H1 (cell line): ENCODE results near the gene EEF2K. TPM values are rescaled to one million over a fixed set of nuclear protein-coding genes. Genes with fewer than 3 reads are reported as not detected.

ENCODE experiments used
- ASH2L ChIP-seq: fragments of 200-600, 300-600 bp; sonication (generic); IDR thresholded peaks from one replicate; pipeline ENCODE4 v1.7.1; 2017; ENCODE audit warnings: low read length
- CHD1 ChIP-seq: IDR thresholded peaks from 2 replicates; pipeline ENCODE4 v1.6.1; 2012; ENCODE audit warnings: low read depth, low read length, improper control_type of control experiment
- TAF7 ChIP-seq: optimal IDR thresholded peaks from 2 replicates; pipeline ENCODE3; 2011; ENCODE audit warnings: low read depth, mild to moderate bottlenecking, inconsistent platforms, low read length, moderate library complexity, borderline replicate concordance
- TCF12 ChIP-seq: IDR thresholded peaks from 2 replicates; pipeline ENCODE4 v1.6.1; 2011; ENCODE audit warnings: low read depth, mild to moderate bottlenecking, low read length
- polyA plus RNA-seq, 7 experiments: library from polyadenylated mRNA; depleted of rRNA in 3 of 7; stranded (reverse) in 5 of 7; unstranded in 2 of 7; fragments of >200 nt in 5 of 7; fragments of 200-250 nt in 2 of 7; gene quantifications; 1 replicate in 5 of 7; 2 replicates in 1 of 7; 4 replicates in 1 of 7; pipeline versions ENCODE4 v1.2.1 to v1.2.3, GENCODE V29; 2011 to 2013; ENCODE audit warnings: missing spikeins in 2 of 7, mixed read lengths in 2 of 7
- total RNA-seq: library from RNA; stranded (reverse); fragmentation: NEBNext Ultra II Directional; extraction: Animal tissue kit (Norgen Biotek cat#: 25700); gene quantifications from 2 replicates; pipeline ENCODE4 v1.2.1, GENCODE V29; 2021
- TF ChIP-seq, protein P1 (sequence below): fragments of 300-600 bp; sonication (generic); IDR thresholded peaks from 2 replicates; pipeline ENCODE4 v1.7.1; 2012; ENCODE audit warnings: low read length, moderate library complexity, mild to moderate bottlenecking, inconsistent platforms; ENCODE audit not compliant: insufficient replicate concordance

Gene EEF2K
- total and polyA plus RNA-seq, 2 of the 8 experiments (the other 6 are each of a cell fraction or from before 2014, with no cell fraction given) = 14.9 to 30.2 TPM

DNA sequence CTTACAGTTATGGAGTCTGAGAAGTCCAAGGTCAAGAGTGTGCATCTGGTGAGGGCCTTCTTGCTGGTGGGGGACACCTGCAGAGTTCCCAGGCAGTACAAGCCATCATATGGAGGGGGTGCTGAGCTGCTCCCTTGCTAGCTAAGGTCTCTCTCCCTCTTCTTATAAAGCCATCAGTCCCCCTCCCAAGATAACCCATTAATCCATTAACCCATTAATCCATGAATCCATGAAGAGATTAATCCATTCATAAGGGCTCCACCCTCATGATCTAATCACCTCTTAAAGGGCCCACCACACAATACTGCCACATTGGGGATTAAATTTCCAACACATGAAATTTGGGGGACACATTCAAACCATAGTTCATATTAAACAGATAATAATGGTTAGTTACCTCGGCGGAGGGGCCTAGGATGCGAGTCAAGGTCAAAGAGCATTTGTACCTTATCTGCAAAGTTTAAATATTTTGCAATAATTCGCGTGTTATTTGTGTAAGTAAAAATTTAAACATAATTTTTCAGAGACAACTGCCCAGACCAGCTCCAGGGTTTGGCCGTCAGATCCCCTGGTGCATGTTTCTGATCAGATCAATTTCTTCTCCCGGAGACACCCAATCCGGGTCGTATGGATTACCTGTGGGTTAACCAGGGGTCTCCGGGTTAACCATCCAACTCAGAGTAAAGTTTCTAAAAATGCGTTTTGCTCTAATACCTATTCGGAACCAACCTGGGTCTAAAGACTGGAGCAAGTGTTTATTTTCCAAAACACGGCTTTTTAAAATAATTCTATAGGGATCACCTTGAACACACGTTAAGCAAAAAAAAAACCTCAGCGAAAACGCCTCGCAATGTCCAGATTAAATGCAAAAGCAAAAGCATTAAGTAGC is 90.4 kb downstream of the EEF2K start (continued):
- TF ChIP-seq, protein P1, sequence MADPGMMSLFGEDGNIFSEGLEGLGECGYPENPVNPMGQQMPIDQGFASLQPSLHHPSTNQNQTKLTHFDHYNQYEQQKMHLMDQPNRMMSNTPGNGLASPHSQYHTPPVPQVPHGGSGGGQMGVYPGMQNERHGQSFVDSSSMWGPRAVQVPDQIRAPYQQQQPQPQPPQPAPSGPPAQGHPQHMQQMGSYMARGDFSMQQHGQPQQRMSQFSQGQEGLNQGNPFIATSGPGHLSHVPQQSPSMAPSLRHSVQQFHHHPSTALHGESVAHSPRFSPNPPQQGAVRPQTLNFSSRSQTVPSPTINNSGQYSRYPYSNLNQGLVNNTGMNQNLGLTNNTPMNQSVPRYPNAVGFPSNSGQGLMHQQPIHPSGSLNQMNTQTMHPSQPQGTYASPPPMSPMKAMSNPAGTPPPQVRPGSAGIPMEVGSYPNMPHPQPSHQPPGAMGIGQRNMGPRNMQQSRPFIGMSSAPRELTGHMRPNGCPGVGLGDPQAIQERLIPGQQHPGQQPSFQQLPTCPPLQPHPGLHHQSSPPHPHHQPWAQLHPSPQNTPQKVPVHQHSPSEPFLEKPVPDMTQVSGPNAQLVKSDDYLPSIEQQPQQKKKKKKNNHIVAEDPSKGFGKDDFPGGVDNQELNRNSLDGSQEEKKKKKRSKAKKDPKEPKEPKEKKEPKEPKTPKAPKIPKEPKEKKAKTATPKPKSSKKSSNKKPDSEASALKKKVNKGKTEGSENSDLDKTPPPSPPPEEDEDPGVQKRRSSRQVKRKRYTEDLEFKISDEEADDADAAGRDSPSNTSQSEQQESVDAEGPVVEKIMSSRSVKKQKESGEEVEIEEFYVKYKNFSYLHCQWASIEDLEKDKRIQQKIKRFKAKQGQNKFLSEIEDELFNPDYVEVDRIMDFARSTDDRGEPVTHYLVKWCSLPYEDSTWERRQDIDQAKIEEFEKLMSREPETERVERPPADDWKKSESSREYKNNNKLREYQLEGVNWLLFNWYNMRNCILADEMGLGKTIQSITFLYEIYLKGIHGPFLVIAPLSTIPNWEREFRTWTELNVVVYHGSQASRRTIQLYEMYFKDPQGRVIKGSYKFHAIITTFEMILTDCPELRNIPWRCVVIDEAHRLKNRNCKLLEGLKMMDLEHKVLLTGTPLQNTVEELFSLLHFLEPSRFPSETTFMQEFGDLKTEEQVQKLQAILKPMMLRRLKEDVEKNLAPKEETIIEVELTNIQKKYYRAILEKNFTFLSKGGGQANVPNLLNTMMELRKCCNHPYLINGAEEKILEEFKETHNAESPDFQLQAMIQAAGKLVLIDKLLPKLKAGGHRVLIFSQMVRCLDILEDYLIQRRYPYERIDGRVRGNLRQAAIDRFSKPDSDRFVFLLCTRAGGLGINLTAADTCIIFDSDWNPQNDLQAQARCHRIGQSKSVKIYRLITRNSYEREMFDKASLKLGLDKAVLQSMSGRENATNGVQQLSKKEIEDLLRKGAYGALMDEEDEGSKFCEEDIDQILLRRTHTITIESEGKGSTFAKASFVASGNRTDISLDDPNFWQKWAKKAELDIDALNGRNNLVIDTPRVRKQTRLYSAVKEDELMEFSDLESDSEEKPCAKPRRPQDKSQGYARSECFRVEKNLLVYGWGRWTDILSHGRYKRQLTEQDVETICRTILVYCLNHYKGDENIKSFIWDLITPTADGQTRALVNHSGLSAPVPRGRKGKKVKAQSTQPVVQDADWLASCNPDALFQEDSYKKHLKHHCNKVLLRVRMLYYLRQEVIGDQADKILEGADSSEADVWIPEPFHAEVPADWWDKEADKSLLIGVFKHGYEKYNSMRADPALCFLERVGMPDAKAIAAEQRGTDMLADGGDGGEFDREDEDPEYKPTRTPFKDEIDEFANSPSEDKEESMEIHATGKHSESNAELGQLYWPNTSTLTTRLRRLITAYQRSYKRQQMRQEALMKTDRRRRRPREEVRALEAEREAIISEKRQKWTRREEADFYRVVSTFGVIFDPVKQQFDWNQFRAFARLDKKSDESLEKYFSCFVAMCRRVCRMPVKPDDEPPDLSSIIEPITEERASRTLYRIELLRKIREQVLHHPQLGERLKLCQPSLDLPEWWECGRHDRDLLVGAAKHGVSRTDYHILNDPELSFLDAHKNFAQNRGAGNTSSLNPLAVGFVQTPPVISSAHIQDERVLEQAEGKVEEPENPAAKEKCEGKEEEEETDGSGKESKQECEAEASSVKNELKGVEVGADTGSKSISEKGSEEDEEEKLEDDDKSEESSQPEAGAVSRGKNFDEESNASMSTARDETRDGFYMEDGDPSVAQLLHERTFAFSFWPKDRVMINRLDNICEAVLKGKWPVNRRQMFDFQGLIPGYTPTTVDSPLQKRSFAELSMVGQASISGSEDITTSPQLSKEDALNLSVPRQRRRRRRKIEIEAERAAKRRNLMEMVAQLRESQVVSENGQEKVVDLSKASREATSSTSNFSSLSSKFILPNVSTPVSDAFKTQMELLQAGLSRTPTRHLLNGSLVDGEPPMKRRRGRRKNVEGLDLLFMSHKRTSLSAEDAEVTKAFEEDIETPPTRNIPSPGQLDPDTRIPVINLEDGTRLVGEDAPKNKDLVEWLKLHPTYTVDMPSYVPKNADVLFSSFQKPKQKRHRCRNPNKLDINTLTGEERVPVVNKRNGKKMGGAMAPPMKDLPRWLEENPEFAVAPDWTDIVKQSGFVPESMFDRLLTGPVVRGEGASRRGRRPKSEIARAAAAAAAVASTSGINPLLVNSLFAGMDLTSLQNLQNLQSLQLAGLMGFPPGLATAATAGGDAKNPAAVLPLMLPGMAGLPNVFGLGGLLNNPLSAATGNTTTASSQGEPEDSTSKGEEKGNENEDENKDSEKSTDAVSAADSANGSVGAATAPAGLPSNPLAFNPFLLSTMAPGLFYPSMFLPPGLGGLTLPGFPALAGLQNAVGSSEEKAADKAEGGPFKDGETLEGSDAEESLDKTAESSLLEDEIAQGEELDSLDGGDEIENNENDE = peak; percentile 42
- TF ChIP-seq ASH2L (peak; percentile 99), TCF12 (no peak), TAF7 (peak; percentile 44), CHD1 (no peak)
